GM12865 (cell line): ENCODE measurements around the gene NNAT.

Experiments
- DNase-seq: peaks from one replicate; pipeline ENCODE4 v3.0.0; 2010; ENCODE audit warnings: low read depth
- H3K4me3 ChIP-seq: 2 replicates; pipeline ENCODE4 v1.5.1; 2011; ENCODE audit warnings: mild to moderate bottlenecking, low read depth, low read length, control low read depth
- TF ChIP-seq, protein P1 (sequence below): IDR thresholded peaks from 2 replicates; pipeline ENCODE4 v1.5.1; 2011; ENCODE audit warnings: low read length, control low read depth, low read depth, inconsistent platforms; ENCODE audit not compliant: insufficient read depth; ENCODE audit errors: missing control alignments

NNAT gene

DNA sequence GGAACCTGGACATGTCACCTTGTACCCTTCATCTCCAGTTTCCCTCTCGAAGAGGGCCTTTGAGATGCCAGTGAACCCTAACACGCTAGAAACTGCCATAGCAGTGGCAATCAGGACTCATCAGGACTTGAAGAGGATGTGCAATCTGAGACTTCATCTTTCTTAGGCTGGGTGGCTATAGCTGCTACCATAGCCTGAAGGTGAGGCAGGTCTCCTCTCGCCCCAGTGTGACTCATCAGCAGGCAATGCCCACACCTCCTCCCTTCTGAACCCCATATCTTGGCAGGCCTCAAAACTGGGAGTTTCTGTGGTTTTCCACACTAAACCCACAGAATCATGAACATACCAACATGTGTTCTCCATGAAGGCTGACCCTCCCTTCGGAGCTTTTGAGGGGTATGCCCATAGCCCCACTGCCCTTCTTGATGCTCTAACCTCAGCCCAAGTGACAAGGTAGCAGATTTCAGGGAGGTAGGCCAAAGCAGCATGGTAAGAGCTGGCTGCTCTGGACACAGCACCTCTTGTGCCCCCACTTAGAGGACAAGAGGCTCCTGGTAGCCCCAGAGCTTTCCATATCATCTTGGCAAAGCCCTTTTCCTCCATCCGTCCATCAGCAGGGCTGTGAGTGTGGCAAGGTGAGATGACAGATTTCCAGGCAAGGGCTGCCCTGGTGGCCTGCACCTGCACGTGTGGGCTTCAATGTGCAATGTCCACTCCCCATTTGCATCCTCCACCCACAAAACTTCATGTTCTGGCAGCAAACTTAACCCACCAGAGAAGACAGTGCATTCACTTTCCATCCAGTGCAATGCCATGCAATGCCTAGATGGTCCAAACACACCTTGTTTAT, 4.0 kb downstream of the NNAT start:
- TF ChIP-seq, protein P1, sequence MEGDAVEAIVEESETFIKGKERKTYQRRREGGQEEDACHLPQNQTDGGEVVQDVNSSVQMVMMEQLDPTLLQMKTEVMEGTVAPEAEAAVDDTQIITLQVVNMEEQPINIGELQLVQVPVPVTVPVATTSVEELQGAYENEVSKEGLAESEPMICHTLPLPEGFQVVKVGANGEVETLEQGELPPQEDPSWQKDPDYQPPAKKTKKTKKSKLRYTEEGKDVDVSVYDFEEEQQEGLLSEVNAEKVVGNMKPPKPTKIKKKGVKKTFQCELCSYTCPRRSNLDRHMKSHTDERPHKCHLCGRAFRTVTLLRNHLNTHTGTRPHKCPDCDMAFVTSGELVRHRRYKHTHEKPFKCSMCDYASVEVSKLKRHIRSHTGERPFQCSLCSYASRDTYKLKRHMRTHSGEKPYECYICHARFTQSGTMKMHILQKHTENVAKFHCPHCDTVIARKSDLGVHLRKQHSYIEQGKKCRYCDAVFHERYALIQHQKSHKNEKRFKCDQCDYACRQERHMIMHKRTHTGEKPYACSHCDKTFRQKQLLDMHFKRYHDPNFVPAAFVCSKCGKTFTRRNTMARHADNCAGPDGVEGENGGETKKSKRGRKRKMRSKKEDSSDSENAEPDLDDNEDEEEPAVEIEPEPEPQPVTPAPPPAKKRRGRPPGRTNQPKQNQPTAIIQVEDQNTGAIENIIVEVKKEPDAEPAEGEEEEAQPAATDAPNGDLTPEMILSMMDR = no peak
- no peak overlapping the region for H3K4me3 ChIP-seq
- no peak for DNase-seq

DNA sequence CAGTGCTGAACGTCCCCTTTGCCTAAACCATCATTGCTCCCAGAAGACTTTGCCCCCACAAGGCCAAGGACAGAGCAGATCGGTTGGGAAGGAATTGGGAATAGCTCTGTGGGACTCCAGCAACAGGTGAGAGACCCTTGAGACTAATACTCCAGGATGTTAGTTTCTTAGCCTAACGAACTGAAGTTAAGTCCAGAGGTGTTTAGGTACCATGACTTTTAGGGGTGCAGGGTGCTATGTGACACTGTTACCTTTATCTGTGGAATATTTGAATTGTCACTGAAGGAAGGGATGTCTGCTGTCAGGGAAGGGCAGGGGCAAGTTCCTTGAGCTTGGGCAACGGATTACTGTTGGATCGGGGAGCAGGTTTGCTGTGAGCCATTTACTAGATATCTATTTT, 4.8 kb downstream of the NNAT start:
- TF ChIP-seq, protein P1 = no peak
- DNase-seq = no peak
- no peak overlapping the region; the same call in 1 of the 2 replicates for H3K4me3 ChIP-seq

DNA sequence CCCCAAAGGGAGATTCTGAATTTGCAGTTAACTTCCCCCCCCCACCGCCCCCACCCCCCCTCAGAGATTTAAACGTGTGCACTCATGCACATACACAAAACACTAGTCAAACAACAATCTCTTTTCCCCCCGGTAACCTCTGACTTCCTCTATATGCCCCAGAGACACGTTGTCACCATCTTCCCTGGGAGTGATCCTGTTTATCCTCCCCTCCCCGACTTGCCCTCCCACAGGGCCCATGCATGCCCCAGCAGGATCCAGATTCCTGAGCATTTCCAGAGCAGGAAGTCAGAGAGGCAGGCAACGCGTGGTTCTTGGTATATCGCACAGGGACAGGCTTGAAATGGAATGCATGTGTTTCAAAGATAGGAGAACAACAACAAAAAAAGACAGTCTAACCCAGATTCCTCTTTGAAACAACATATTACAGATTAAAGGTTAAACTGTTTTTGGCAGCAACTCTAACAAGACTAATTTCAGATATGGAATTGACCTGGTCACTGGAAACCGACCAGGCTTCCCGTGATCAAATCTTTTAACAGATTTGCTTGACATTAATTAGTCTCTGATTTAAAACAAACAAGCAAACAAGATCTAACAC, 5.3 kb downstream of the NNAT start:
- peak; percentile 32 for DNase-seq

DNA sequence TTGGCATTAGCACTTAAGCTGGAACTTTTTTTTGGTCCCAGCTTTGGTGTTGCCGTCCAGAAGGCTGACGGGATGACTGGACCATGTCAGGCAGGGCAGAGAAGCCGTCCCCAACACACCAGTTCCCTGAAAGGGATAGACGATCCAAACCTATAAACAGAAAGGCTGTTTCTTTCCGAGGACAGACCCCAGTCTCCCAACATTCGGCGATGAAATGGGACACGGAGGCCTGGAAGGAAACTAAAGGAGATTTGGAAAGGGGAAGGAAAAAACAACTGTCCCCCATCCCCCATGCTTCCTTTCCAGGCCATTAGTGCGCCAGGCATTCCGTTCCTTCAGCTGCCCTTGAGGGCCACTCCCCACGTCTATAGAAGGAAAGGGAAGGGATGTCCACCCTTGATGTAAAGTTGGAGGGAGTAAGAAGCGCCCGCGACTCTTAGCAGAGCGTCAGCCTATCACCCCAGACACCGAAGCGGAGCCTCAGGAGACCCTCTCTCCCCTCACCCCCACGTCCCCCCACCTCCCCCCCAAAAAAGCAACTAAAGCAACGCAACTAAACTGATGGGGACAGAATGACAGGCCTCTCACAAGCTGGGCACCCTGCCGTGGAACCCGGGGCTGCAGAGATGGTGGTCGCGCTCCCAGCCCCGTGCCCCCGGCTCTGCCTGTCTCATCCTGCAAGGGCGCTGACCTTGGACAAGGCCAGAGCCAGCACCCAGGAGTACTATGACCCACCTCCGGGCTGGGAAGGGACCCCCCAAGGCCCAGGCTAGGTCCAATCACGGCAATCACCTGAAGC, 6.0 kb downstream of the NNAT start:
- DNase-seq = no peak
- peak overlapping the region; percentile 80 for H3K4me3 ChIP-seq
- TF ChIP-seq, protein P1 = no peak

More for the DNA sequence above, 5.3 kb downstream of the NNAT start:
- H3K4me3 ChIP-seq = peak overlapping the region; percentile 80
- TF ChIP-seq, protein P1 = no peak

DNA sequence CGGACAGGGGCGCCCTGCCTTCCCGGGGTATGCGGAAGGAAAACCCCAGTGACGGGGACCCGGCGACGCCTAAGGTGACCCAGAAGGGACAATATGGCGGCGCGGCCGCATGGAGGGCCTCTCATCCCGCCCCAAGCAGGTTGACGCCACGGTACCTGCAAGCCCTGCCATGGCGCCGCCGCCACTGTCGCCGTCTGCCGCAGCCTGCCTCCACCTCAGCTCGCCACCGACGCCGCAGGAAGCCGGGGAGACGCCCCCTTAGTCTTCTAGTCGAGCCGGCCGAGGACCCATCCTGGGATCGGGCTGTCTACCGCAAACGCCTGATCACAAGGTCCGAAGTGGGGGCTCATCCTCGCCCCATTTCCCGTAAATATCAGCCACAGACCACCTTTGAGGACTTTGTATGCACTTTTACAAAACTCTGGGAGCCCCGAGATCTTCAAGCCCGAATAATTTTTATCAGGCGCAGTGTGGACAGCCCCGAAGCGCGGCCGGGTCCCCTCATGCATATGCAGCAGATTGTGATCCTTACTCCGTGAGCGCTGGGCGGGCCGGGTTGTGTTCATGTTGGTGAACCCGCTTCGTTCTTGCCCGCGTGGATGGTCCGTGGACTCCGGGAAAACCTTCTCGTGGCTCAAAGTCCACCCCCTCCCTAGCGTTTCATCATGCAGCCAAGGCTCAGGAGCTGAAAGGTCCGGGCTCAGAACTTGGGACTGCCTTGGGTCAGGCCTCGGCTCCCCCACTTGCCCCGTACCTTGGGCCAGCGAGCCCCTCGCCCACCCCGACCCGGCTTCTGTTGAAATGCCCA, 6.8 kb downstream of the NNAT start, which contains the start of gene BLCAP:
BLCAP (minus strand) TSS at position 239 of the 808 bp plus-strand sequence. CDS start 8,702 bp downstream, outside the sequence.
- peak within 1 kb of the TSS; percentile 80 for H3K4me3 ChIP-seq
- TF ChIP-seq, protein P1 = no peak
- DNase-seq = peak; percentile 93
